Fibroblast of the aortic adventitia (primary cell): ENCODE data around the gene CCDC195. TPM values are rescaled to one million over a fixed set of nuclear protein-coding genes. Genes with fewer than 3 reads are reported as not detected.

Experiments used
- DNase-seq: peaks from one replicate; pipeline ENCODE4 v3.0.0-alpha.2; 2010; ENCODE audit warnings: low read depth
- H3K4me3 ChIP-seq: 2 replicates; pipeline ENCODE4 v1.5.1; 2011; ENCODE audit warnings: low read depth, mild to moderate bottlenecking, control low read depth, low read length, moderate library complexity
- CTCF ChIP-seq: IDR thresholded peaks from 2 replicates; pipeline ENCODE4 v1.5.1; 2011; ENCODE audit warnings: mild to moderate bottlenecking, low read length, control low read depth, inconsistent platforms; ENCODE audit not compliant: insufficient read depth
- total RNA-seq: library from RNA; depleted of rRNA; stranded (reverse); fragments of >200 nt; gene quantifications from 2 replicates; pipeline ENCODE4 v1.2.3, GENCODE V29; 2012; ENCODE audit warnings: low replicate concordance

The CCDC195 gene
- total RNA-seq: not detected in 2 replicates

GRCh38 chr2:224716201-224716600 lies at the start of gene CCDC195:
TSS of gene CCDC195 (minus strand) at chr2:224716365. CDS start at chr2:224716365, 0 bp downstream.
- no peak for DNase-seq
- TF ChIP-seq CTCF: no peak
- no peak within 1 kb of the TSS for H3K4me3 ChIP-seq

GRCh38 chr2:224764565-224765236 lies 48.5 kb upstream of the CCDC195 start:
- TF ChIP-seq CTCF: no peak
- H3K4me3 ChIP-seq: no peak overlapping the region
- no peak for DNase-seq

- no peak for DNase-seq
- no peak overlapping the region for H3K4me3 ChIP-seq
- no peak for TF ChIP-seq CTCF
Measured at GRCh38 chr2:224757934-224758548, 41.9 kb upstream of the CCDC195 start.

- TF ChIP-seq CTCF: no peak
- no peak overlapping the region for H3K4me3 ChIP-seq
Measured at GRCh38 chr2:224753743-224754540, 37.8 kb upstream of the CCDC195 start.

GRCh38 chr2:224751996-224752698 lies 36.0 kb upstream of the CCDC195 start:
- DNase-seq: no peak
- no peak overlapping the region for H3K4me3 ChIP-seq
- TF ChIP-seq CTCF: no peak

More at GRCh38 chr2:224753743-224754540, 37.8 kb upstream of the CCDC195 start:
- peak; percentile 99 for DNase-seq

- peak; percentile 35 for TF ChIP-seq CTCF
- H3K4me3 ChIP-seq: no peak overlapping the region
- peak; percentile 23 for DNase-seq
Measured at GRCh38 chr2:224749136-224749535, 33.0 kb upstream of the CCDC195 start.
